Esophagus squamous epithelium (tissue), 4 donors: ENCODE data around the gene PRSS36.

Experiments used
- CTCF ChIP-seq, 6 experiments: fragments of 450-650 bp in 4 of 6; fragments of 200-600 bp in 2 of 6; sonication (generic) in 2 of 6; IDR thresholded peaks; one replicate each; pipeline ENCODE4 v1.5.1; 2016 to 2019; ENCODE audit warnings: antibody characterized with exemption in 6 of 6, mild to moderate bottlenecking in 4 of 6, moderate library complexity in 4 of 6
- POLR2A ChIP-seq, 4 donors: fragments of 450-650 bp; IDR thresholded peaks; one replicate each; pipeline ENCODE4 v1.6.1; 2017; ENCODE audit warnings: antibody characterized with exemption in 4 of 4, mild to moderate bottlenecking in 4 of 4, moderate library complexity in 3 of 4

GRCh38 chr16:31117384-31118222 is 32.3 kb downstream of the PRSS36 start, which contains the start of gene KAT8:
- TF ChIP-seq CTCF (IDR thresholded peaks at IDR 0.05) (no peak), POLR2A (IDR thresholded peaks at IDR 0.05) (peak in 3 of 4 donors; percentile 69 to 90 (median 89))
